HG03457 (cell line): Measurements from ENCODE around the gene FBXL17.
"Not testable (repeated sequence)": the region's sequence is repeated elsewhere in the genome, so short reads cannot be mapped to it uniquely, and the experiment has no call there.

Source experiments
- ATAC-seq: cut with Tn5 transposase; IDR thresholded peaks from one replicate; pipeline ENCODE4 v1.9.1; 2021; ENCODE audit warnings: moderate number of reproducible peaks; ENCODE audit not compliant: unreplicated experiment

FBXL17 gene

DNA sequence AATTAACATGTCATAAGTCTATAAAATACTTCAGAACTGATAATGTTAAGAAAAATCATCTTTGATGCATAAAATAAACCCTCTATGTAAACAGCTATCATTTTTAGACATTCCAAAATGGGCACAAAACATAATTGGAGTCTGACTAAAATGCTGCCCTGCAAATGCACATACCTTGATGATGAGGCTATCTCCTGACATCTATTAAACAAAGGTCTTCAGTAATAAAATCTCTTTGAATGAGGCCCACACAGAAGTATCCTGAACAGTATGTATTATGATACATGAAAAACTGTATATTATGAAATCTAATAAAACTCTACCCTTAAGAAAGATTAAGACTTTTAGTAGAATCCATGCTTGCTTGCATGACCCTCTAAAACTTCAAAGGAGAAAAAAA, 66.1 kb downstream of the FBXL17 start:
- ATAC-seq, result no peak

DNA sequence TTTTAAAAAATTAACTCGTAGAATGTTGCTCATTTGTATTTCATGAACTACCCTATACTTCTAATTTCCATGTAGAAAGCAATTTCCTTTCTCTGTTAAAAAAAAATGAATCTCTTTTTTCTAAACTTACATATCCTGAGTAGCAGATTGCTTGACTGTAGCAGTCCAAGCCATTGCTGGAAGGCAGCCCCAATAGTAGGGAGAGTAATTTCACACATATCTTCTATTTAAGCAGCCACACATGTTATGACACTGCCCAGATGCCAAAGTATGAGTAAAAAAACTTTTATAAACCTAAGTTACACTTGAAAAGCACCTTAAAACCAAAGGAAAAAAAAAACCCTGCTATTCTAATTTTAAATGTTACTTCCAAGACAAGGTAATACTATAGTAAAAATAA, 69.6 kb downstream of the FBXL17 start:
- no peak for ATAC-seq

DNA sequence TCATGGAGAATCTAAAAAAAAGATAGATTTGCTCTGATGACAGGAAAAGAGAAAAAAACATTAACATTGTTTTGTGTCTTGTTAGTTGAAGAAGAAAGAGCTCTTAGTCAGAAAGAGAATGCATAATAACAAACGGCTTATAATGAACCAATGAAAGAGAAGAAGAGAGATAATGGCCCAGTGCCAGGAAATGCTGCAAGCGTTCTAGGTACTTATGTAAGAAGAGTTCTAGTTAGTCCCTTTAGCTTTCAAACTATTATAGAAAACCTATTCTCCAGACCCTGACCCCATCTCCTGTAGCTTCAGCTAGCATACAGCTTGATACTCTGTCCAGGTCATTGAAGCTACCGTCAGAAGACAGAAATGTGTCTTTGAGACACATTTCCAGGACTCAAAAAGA, 70.2 kb downstream of the FBXL17 start:
- ATAC-seq, result no peak

DNA sequence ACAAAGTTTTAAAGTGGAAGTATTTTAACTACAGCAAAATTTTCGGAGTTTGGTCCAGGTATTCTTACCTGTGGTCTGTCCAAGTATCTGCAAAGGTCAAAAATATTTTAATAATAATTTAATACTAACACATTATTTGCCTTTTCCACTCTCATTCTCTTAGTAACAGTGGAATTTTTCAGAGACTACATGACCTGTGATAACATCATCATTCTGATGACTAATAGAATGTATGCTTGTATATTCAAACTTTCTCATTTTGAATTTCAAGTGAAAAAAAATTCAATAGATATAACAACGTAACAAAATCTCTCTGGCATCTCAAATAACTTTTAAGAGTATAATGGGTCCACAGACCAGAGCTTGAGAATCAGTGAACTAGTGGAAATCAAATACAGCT, 78.3 kb downstream of the FBXL17 start:
- no peak for ATAC-seq

DNA sequence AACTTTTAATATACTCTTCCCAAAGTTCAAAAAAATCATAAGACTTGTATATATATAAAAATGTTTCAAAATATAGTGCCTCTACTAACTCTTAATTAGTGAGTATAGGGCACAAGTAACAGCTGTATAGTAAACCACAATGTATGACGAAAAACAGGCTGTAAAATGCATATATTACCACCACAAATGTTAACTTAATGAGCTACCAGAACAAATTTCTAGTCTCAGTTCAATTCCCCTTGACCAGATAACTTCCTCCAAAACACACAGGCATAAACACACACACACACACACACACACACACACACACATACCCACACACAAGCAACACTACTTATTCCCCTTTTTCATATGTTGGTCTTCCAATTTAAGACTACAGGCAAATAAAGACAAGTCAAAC, 78.8 kb downstream of the FBXL17 start:
- no peak for ATAC-seq

DNA sequence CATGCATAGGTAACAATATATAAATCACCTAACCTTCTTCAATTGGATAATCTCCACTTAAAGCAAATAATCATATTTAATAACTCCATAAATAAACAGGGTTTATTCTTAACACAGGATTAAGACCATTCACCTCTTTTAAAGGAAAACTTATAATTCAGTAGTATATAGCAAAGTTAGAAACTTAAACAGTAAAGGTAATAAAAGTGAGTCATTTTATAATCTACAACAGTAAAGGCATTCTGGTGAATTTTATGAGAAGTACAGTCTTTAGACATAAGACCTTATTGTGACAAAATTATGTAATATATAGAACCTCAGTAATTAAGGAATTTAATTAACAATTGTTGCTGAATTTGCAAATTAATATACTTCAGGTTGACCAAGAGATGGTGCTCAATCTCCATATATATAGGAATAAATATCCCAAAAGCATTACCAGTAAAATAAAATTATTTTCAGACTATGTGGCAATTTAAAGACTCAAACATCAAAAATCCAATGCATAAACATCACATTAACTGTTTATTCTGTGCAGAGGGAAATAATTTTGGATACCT, 84.8 kb downstream of the FBXL17 start:
- no peak for ATAC-seq

DNA sequence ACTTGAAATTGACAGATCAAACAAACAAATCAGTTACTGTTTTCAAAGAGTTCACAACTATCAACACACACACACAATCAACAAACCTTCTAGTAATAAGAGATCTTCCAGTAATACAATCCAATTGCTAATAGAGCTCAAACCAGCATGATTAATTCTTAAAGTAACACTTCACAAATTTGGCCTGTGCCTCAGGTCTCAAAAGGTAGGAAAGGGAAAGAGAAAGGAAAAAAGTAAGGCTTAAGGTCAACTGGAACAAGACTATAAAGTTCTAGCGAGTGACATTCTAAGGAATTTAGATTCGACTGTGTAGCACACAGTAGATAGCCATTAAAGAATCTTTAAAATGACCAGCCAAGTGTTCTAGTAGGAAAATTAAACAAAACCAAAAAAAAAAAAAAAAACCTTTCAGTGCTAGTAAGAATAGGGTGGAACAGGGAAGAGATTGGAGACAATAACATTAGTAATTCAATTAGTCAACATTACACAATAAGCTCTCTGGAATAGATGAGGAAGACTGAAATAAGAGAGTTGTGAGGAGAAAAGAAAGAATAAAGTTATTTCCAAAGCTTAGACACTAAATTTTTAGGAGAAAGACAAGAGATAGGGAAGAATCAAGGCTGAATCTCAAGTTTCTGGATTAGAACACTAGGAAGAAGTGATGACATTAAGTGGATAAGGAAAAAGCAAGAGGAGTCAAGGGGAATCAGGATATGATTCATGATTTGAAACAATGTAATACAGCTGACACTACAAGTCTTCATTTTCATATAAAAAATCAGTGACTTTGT, 86.1 kb downstream of the FBXL17 start:
- no peak for ATAC-seq

DNA sequence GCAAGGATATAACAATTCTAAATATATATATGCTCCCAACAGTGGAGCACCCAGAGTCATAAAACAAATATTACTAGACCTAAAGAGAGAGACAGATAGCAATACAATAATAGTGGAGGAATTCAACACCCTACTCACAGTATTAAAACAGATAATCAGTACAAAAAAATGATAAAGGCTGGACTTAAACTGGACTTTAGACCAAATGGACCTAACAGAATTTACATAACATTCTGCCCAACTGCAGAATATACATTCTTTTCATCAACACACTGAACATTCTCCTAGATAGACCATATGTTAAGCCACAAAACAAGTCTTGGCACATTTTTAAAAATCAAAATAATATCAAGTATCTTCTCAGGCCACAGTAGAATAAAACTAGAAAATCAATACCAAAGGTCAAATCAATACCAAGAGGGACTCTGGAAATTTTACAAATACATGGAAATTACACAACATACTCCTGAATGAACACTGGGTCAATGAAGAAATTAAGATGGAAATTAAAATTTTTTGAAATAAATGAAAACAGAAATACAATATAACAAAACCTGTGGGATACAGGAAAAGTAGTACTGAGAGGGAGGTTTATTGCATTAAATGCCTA, 100.8 kb downstream of the FBXL17 start:
- no peak for ATAC-seq

DNA sequence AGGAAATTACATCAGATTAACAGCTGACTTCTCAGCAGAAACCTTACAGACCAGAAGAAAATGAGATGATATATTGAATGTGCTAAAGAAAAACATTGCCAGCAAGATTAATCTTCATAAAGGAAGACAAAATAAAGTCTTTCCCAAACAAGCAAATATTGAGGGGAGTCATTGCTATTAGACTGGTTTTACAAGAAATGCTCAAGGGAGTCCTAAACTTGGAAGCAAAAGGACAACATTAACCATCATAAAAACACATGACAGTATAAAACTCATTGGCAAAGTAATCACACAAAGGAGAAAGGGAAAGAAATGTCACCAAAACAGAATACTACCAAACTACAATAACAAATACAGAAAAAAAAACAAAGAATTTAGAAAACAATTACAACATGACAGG, 101.7 kb downstream of the FBXL17 start:
- ATAC-seq, result no peak

DNA sequence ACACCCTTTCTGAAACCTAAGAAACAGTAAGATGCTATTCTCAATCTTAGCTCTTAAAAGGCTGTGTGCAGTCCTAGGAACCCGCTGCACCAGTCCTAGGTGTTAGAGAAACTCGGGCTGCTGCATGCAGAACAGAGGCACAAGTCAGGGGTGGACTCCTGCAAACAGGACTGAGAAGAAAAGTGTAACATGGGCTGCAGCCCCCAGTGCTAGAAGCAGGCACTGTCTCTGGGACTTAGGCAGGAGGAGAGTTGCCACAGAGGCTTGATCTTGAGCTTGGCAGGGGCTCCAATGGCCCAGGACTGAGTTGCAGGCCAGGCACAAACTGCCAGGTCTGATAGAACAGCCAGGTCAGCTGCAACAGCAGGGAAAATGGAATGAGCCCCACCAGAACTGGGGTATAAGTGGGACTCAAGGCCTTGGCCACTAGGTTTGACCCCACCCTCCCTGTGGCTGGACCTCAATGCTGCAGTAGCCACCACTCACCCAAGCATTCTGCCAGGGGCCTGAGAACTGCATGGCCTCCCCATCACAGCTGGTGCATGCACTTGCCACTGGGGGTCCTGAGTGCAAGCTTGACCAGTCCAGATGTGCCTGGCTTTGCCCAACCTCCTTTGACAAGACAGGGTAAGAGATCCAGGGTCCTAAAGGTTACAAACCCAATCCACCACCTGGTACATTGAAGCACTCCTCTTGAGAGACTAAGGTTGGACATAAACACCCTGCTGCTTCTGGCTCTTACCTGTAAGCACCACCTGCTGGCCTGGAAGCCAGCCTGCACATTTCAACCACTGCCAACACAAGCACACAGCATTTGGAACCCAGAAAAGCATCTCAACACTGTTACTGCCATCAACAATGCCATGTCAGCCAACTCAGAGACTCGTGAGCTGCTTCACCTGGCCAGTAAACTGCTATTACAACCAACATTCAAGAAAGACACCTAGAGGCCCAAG, 103.3 kb downstream of the FBXL17 start:
- no peak for ATAC-seq

DNA sequence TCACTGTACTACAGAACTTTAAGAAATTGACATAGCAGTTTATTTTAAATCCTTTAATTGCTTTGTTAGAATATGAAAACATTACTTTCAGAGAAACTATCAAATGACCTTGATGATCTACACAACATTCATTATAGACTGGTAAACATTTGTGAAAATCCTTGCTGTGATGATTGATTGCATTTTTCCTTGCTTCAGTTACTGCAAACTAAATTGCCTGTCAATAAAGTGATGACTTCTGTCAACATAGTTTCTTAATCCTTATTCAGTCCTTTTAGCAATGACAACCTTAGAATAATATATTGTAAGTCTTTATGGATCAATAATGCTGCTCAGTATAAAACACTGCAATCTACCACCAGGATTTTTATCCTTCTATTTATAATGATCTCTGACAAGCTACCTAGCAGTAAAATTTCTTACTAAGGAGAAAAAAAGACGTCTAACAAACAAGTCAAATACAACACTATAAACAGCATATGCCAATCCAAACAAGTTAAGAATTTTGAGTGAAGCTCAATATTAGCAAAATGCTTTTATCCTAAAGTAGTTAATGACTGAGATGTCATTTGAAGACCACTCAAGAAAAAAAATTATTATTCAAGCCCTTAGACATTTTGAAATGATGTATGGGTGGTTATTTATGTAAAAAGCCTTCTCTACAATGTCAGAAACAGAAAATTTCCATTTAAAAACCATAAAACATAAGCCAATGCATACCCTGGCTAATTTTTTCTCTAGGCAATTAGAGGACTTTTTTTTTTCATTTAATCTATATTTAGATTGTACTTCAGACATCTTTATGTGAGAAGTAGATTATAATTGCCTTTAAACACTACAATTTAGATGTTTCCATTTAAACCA, 105.5 kb downstream of the FBXL17 start:
- ATAC-seq, result no peak

DNA sequence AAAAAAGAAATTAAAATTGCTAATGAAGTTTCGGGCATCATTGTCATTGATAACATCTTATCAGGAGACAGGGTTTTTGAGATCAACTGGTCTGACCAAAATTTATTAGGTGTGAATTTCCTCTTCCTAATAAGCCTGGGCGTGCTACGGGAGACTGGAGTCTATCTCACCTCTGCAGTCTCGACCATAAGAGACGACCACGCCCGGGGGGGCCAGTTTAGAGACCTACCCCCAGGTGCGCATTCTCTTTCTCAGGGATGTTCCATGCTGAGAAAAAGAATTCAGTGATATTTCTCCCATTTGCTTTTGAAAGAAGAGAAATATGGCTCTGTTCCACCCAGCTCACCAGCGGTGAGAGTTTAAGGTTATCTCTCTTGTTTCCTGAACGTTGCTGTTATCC, 107.8 kb downstream of the FBXL17 start:
- not testable (repeated sequence) for ATAC-seq

DNA sequence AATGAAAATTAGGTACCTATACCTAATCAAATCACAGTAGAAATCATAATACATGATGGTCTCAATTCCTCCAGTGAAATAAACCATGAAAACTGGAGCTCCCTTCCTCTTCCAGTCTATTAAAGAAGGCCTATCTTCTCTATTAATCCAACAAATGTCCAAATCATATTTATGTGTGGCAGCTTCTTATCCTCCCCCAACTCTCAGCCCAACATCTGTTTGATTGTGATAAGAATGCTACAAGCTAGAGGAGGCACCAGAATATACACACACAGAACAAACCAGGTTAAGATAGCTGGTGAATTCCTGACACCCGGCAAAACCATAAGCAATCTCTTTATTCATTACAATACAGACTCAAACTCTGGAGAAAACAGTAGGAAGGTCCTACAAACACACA, 110.8 kb downstream of the FBXL17 start:
- no peak for ATAC-seq

DNA sequence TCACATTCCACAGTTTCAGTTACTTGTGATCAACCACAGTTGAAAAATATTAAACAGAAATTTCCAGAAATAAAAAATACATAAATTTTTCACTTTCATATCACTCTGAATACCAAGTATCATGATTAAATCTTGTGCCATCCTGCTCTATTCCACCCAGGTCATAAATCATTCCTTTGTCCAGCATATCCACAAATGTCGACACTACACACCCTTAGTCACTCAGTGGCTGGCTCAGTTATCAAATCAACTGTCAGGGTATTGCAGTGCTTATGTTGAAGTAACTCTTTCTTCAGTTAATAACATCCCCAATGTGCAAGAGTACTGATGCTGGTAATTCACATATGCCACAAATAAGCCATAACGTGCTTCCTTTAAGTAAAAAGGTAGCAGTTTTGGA, 115.7 kb downstream of the FBXL17 start:
- ATAC-seq, result no peak

DNA sequence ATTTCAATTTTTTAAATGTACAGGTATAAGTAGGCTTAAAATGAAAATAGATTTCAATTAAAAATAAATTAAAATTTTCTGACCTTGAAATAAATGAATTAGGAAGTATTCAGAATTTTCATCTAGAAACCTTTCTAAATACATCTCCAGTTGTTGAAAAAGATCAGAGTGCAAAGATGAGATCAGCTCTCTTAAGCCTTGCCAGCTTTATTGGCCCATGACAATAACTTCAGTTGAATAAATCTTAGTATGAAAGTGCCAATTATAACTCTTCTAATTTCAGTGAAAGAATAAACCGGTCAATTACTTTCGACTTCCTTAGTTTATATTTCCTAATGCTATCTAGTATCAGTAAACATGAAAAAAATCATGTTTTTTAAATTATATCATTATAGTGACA, 117.4 kb downstream of the FBXL17 start:
- no peak for ATAC-seq

DNA sequence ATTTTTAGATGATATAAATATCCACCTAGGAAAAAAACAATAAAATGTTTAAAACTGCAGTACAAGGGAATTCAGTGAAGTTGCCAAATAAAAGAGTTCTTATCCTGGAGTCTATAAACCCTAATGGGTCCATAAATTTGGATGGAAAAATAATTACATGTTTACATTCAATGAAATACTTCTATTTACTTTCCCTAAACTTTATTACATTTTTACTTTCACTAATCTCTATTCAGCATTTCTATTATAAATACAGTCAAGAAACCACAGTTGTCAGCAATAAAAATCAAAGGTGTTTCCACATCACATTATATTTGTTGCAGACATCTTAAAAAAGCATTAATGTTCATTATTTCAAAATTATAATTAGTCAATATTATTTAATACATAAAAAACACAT, 118.6 kb downstream of the FBXL17 start:
- ATAC-seq, result no peak

DNA sequence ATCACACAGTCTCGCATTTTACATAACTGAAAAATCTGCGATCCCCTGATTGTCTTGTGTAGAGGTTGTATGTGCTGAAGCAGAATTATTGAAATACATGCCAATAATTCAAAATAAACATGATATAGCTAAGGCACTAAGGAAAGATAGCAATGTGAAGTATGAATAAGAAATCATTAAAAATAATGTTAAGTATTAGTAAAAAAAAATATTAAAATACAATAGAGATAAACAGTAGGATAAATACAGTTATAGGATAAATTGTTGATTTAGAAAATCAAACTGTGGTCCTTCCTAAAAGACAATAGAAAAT, 121.1 kb downstream of the FBXL17 start:
- ATAC-seq, result no peak

DNA sequence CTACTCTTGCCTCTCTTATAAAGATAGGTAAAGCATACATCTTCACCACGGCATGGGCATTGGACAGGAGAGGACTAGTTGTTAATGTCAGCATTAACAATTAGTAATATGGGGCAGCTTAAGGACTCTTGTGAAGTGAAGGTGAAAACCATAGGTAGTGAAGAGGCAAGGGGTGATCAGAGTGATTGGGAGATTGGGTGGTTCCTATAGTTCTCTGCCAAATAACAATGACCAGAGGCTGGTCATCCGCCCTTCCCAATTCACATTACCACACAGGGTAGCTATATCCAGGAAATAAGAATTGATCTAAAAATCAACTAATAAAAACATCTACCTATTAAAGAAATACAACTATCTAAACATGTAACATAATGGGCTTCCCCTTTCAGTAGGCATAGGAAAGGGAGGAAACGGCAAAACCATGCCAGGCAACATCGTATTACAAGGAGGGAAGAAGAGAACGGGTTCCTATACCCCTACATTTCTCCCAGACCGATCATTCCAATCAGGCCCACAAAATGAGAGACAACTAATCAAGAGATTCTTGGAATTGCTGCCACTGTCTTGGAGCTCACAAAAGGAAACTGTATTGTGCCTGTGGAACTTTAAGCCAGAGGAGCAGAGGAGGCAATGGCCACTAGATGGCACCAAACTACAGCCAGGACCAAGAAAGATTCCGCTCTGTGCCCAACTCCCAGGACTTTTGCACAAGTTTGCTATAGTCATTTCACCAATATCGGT, 121.6 kb downstream of the FBXL17 start:
- peak; percentile 93 for ATAC-seq

DNA sequence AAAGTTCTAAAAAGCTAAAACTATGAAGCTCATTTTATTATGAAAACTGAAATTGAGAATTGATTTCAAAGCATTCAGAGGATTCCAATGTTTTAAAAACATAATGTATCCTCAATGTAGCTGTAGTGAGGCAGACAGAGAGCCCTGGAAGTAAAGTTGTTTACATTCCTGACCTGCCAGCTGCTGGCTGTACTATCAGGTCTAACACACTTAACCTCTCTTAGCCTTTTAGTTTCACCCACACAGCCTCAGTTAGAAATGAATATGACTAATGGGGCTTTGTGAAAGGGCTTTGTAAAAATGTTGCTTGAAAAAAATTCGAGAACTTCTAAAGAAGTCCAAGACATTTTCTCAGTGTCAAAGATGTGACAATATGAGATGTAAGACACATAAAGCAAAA, 122.6 kb downstream of the FBXL17 start:
- ATAC-seq, result no peak

DNA sequence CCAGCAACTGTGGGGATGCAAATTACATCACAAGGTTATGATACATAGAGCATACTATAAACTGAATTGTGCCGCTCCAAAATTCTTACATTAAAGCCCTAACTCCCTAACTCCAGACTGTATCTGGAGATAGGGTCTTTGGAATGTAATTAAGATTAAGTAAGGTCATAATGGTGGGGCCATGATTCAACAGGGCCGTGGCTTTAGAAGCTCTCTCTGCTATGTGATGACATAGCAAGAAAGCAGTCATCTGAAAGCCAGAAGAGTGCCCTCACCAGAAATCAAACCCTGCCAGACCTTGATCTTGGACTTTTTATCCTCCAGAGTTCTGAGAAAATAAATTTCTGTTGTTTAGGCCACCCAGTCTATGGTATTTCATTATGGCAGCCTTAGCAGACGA, 123.9 kb downstream of the FBXL17 start:
- ATAC-seq, result no peak
